Nephron progenitor cell (in vitro differentiated cells): Measurements from ENCODE around the gene NTM.

Experiments
- DNase-seq: peaks from one replicate; pipeline ENCODE4 v3.0.0; 2021
- H3K27ac Mint-ChIP-seq: 2 replicates; pipeline ENCODE4 v1.8.0; 2021; ENCODE audit warnings: mild to moderate bottlenecking, moderate library complexity, mixed read lengths
- H3K27me3 Mint-ChIP-seq: 2 replicates; pipeline ENCODE4 v1.8.0; 2021; ENCODE audit warnings: mild to moderate bottlenecking, low read depth, mixed read lengths; ENCODE audit not compliant: poor library complexity
- H3K36me3 Mint-ChIP-seq: 2 replicates; pipeline ENCODE4 v1.8.0; 2021; ENCODE audit warnings: low read depth, mixed read lengths
- H3K4me1 Mint-ChIP-seq: 2 replicates; pipeline ENCODE4 v1.8.0; 2021; ENCODE audit warnings: mixed read lengths
- H3K4me3 Mint-ChIP-seq: 2 replicates; pipeline ENCODE4 v1.8.0; 2021; ENCODE audit warnings: mild to moderate bottlenecking, moderate library complexity, mixed read lengths
- H3K9me3 Mint-ChIP-seq: 2 replicates; pipeline ENCODE4 v1.8.0; 2021; ENCODE audit warnings: mild to moderate bottlenecking, moderate library complexity, mixed read lengths
- TF ChIP-seq, protein P1 (sequence below): fragments of 200-600 bp; sonication (generic); IDR thresholded peaks from 2 replicates; pipeline ENCODE4 v1.5.0; 2021; ENCODE audit warnings: antibody characterized with exemption

NTM gene

DNA sequence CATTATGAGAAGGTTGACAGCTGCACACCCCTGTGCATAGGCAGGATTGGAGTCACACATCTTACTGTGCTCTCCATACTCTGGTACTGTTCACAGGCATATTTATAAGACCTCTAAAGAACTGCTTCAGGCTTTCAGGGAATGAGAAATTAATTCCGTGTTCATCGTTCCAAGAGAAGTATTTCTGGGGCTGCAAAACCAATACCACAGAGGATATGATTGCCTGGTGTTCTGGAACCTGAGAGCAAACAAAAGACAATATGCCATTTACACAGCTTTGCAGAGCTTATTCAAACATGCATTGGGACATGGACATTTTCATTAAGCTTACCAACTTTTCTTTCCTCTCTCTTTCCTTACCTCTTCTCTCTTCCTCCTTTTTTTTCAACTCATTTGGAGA is 388.7 kb downstream of the NTM start:
- Mint-ChIP-seq H3K9me3 (no peaks in the 10 kb centered on the region), H3K27me3 (peaks cover 17% of the 10 kb centered on the region), H3K36me3 (no peaks in the 10 kb centered on the region), H3K4me3 (no peak overlapping the region), H3K4me1 (peaks cover 12% of the 10 kb centered on the region), H3K27ac (no peak overlapping the region)
- TF ChIP-seq, protein P1, sequence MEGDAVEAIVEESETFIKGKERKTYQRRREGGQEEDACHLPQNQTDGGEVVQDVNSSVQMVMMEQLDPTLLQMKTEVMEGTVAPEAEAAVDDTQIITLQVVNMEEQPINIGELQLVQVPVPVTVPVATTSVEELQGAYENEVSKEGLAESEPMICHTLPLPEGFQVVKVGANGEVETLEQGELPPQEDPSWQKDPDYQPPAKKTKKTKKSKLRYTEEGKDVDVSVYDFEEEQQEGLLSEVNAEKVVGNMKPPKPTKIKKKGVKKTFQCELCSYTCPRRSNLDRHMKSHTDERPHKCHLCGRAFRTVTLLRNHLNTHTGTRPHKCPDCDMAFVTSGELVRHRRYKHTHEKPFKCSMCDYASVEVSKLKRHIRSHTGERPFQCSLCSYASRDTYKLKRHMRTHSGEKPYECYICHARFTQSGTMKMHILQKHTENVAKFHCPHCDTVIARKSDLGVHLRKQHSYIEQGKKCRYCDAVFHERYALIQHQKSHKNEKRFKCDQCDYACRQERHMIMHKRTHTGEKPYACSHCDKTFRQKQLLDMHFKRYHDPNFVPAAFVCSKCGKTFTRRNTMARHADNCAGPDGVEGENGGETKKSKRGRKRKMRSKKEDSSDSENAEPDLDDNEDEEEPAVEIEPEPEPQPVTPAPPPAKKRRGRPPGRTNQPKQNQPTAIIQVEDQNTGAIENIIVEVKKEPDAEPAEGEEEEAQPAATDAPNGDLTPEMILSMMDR: no peak
- DNase-seq: no peak

DNA sequence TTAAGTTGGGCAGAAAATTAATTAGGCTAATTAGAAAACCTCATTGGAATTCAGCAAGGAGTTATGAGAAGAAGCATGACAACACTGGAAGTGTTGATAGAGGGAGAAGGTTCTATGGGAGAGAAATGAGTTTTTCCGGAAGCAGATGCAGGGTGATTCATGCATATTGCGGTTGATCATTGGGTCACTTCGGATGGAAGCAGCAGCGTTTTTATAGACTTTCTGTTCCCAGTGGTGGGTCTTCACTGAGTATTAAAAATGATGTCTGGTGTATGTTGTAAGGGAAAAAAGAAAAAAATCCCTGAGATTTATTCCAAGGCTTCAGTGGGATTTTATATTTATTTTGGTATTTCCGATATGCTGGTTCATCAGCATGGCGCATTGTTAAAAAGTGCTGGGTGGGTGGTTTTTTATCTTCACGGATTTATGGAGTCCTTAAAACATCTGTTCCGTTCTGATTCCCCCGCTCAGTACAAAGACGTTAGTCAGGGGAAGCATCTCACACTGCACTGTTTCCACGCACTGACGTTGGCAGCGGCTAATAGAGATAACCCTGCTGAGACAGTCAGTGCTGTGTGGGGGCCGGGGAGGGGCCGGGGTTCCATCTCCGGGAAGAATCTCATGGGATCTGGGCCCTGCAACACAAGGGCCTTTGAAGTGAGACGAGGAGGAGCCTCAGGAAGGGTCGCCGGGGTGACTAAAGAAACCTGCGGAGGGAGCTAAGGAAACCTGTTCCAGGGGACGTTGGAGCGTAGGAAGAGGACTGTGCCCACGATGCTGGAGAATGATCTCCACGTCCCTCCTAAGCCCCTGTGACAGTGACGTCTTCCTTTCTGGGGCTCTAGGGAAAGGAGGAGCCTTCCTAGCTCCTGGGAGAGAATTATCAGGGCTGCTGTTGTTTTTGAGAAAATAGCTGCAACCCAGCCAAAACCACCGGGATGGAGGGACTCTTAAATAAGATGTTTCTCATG is 390.0 kb downstream of the NTM start:
- peaks cover 23% of the 10 kb centered on the region for H3K4me1 Mint-ChIP-seq
- no peak overlapping the region for H3K4me3 Mint-ChIP-seq
- H3K27ac Mint-ChIP-seq: no peak overlapping the region
- TF ChIP-seq, protein P1: no peak
- H3K9me3 Mint-ChIP-seq: no peaks in the 10 kb centered on the region
- DNase-seq: peak; percentile 30
- peaks cover 18% of the 10 kb centered on the region for H3K27me3 Mint-ChIP-seq
- no peaks in the 10 kb centered on the region for H3K36me3 Mint-ChIP-seq

DNA sequence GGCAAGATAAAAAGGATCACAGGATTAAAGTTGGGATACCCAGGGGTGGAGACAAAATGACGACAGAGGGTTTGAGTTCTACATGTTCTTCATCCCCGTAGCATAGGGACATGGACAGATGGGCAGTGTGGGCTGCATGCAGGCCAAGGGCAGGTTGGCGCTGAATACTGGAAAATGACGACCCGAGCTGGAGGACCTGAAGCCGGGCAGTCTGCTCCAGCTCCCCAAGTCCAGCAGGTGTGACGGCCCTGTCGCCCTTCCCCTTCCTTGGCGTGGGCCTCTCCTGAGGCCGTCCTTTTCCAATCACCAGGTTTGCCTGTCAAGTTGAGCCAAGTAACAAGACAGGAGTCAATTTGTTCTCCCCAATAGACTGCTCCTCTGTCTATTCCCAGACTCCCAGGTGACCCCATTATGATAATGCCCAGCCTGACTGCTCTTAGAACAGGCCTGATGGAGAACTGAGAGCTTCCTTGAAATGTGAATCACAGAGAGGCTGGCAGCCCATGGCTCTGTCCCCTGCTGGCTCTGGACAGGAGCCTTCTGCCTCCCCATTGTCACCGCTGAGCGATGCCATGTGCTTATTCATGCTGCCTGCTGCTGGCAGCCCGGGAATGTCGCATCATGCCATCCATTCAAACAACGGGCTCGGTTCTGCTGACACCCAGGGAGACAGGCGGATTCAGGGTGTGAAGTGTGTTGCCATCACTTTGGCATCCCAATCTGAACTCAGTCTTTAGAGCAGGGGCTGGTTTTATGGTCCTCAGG is 392.1 kb downstream of the NTM start:
- no peak for DNase-seq
- no peak overlapping the region for H3K27ac Mint-ChIP-seq
- no peak overlapping the region for H3K4me3 Mint-ChIP-seq
- no peaks in the 10 kb centered on the region for H3K9me3 Mint-ChIP-seq
- TF ChIP-seq, protein P1: no peak
- peaks cover 27% of the 10 kb centered on the region for H3K4me1 Mint-ChIP-seq
- no peaks in the 10 kb centered on the region for H3K36me3 Mint-ChIP-seq
- peaks cover 18% of the 10 kb centered on the region for H3K27me3 Mint-ChIP-seq

DNA sequence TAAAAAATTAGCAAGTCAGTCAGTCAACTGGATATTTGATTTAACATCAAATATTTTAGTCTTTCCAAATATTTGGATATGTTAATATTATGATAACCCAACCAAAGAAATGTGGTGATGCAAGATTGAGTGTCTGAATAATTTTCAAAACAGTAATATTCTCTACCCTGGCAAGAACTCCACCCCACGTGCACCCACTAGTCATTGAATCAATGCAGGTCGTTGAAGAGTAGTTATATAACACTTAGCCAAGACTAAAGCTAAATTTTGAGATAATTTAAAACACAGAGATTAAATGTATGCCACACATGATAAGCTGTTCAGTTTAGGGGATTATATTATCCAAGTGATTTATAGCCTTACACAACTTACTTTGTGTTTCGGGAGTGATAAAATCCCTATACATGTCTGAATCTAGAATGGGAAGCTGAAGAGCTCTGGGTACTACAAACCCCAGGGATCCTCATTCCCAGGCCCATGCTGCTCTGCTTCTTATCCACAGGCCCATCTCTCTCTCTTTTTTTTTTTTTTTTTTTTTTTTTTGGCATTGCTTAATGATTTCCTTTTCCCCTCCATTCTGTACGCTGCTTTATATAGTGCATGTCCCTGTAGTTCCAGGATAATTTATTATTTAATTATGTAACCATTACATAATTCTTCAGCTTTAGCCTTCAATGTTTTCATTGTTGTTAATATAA is 392.9 kb downstream of the NTM start:
- no peak for DNase-seq
- Mint-ChIP-seq H3K36me3 (no peaks in the 10 kb centered on the region), H3K4me1 (peaks cover 31% of the 10 kb centered on the region), H3K9me3 (no peaks in the 10 kb centered on the region), H3K4me3 (no peak overlapping the region), H3K27ac (no peak overlapping the region), H3K27me3 (peaks cover 18% of the 10 kb centered on the region)
- TF ChIP-seq, protein P1: no peak

DNA sequence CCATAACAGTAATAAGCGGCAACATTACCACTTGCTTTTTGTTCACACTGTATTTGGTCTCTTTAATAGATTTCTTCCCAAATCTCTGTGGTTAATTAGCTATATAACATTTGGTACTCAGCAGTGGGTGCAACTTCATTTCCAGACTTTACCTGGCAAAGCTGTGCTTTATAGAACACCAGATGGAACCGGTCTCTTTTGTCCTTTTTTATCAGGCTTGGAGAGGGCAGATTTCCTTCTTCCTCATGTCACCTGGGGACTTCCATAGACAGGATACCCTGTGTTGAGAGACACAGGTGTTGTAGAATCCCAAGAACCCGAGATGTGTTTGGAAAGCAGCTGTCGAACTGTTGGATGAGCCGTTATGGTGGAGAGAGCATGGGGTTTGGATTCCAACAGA is 393.7 kb downstream of the NTM start:
- H3K4me3 Mint-ChIP-seq: no peak overlapping the region
- no peak overlapping the region for H3K27ac Mint-ChIP-seq
- H3K27me3 Mint-ChIP-seq: peaks cover 13% of the 10 kb centered on the region
- TF ChIP-seq, protein P1: no peak
- H3K36me3 Mint-ChIP-seq: no peaks in the 10 kb centered on the region
- DNase-seq: no peak
- H3K9me3 Mint-ChIP-seq: no peaks in the 10 kb centered on the region
- peaks cover 32% of the 10 kb centered on the region for H3K4me1 Mint-ChIP-seq
